Measurements from ENCODE around the gene WDPCP. TPM values are rescaled to one million over a fixed set of nuclear protein-coding genes. Genes with fewer than 3 reads are reported as not detected.
A peak's percentile ranks its signal among the peaks of the same experiment; 100 is the strongest.

The WDPCP gene
- total and polyA plus RNA-seq, 2 of the 13 experiments (the other 11 are each of a cell fraction or from before 2014, with no cell fraction given): 2.9 to 5.2 TPM

- TF ChIP-seq ZHX2 (IDR thresholded peaks at IDR 0.05; ENCODE audit: low read depth) (no peak), ZHX2 (CRISPR knock-in tag; IDR thresholded peaks at IDR 0.05; ENCODE audit: borderline replicate concordance) (peak; percentile 75; the same call in 1 of the 2 replicates), USF2 (IDR thresholded peaks at IDR 0.05; ENCODE audit: low read depth, low read length) (no peak), USF2 (CRISPR knock-in tag; IDR thresholded peaks at IDR 0.05; ENCODE audit: borderline replicate concordance) (no peak), HNF1A (IDR thresholded peaks at IDR 0.05; ENCODE audit: low read depth) (peak; percentile 89), HNF1A (CRISPR knock-in tag; IDR thresholded peaks at IDR 0.05; ENCODE audit: borderline replicate concordance) (peak; percentile 87; the same call in 1 of the 2 replicates), MIXL1 (CRISPR knock-in tag; IDR thresholded peaks at IDR 0.05) (peak; percentile 99), TOPORS (CRISPR knock-in tag; IDR thresholded peaks at IDR 0.05) (peak; percentile 53; the same call in 1 of the 2 replicates), NFRKB (IDR thresholded peaks at IDR 0.05) (no peak), MBD4 (IDR thresholded peaks at IDR 0.05; ENCODE audit: borderline replicate concordance, low read length) (peak; percentile 99), RCOR2 (CRISPR knock-in tag; IDR thresholded peaks at IDR 0.05) (peak; percentile 59; the same call in 1 of the 2 replicates), ZNF670 (CRISPR knock-in tag; IDR thresholded peaks at IDR 0.05; ENCODE audit: borderline replicate concordance) (peak; percentile 84), ZNF607 (CRISPR knock-in tag; IDR thresholded peaks at IDR 0.05; ENCODE audit: borderline replicate concordance) (no peak), PITX1 (CRISPR knock-in tag; IDR thresholded peaks at IDR 0.05) (peak; percentile 86; the same call in 1 of the 2 replicates), FOXO1 (CRISPR knock-in tag; IDR thresholded peaks at IDR 0.05) (peak; percentile 93), SMARCC2 (IDR thresholded peaks at IDR 0.05) (peak; percentile 96), ISL2 (CRISPR knock-in tag; IDR thresholded peaks at IDR 0.05) (peak; percentile 100)
Observed at GRCh38 chr2:63192889-63193774, 395.1 kb downstream of the WDPCP start (continued).

Measured in HepG2 (cell line).